NCI-H748 treated with DMSO at 0.1 percent for 48 hours (cell line): ENCODE measurements around the gene MMP3.

ENCODE experiments used
- DNase-seq: peaks from one replicate; lab custom pipeline; 2025; lab: John Stamatoyannopoulos, UW

Gene MMP3

DNA sequence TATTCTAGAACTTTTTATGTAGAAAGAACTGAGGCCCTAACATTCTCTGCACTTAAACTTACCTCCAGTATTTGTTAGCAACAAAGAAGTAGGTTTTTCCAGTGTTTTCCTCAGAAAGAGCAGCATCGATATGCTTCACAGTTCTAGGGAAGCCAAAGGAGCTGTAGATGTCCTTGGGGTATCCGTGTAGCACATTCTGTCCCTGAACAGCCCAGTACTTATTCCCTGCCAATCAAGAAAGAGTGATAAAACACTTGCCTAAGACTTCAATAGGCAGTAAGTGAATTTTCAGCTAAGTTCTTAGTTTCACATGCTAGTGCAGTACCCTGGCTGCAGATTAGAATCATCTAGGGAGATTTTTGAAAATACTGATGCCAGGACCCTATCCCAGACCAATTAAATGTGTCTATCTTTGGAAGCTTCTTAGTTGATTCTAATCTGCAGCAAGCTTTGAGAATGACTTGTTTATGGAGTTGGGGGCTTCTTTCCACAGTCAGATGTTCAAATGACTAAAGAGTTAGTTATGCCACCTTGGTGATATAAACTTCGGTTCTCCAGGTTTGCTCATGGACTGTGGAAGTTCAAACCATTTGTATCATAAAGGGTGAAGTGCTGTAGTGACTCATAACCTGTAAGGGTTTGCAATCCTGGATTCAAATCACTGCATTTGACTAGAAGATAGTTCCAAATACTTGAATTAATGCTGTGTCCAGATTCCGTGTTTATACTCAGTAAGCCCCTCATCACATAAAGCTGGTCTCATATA lies 52.0 kb downstream of the MMP3 start:
- no peak for DNase-seq

DNA sequence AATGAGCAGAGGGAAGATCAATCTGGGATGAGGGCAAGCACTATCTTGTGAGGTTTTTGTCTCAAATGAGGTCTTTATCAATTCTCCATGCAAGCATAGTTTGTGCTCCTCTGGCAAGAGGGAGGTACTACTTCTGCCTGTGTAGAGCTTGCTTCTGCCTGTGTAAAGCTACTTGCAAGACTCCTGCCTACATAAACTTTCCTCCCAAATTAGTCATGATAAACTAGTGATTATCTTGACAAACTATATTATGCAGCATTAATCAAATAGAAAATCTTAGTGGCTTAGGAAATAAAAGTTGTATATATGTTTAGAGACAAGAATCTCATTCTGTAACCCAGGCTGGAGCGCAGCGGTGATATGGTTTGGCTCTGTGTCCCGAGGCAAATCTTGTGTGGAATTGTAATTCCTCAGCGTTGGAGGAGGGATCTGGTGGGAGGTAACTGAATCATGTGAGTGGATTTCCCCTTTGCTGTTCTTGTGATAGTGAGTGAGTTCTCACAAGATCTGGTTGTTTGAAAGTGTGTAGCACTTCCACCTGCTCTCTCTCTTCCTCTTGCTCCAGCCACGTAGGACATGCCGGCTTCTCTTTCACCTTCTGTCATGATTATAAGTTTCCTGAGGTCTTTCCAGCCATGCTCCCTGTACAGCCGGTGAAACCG lies 54.9 kb downstream of the MMP3 start:
- DNase-seq, result no peak
